GM23338 (cell line): ENCODE results near the gene PDE2A.
"Not testable (repeated sequence)": the region's sequence is repeated elsewhere in the genome, so short reads cannot be mapped to it uniquely, and the experiment has no call there.

Experiments
- CREB1 ChIP-seq: fragments of 250-450 bp; sonication (Bioruptor Pico); IDR thresholded peaks from 2 replicates; pipeline ENCODE4 v1.5.0; 2020; ENCODE audit warnings: low read depth, mild to moderate bottlenecking, moderate library complexity
- CTCF ChIP-seq, 2 experiments: fragments of 200-600 bp in 1 of 2; sonication (generic) in 1 of 2; conservative IDR thresholded peaks; 2 replicates each; pipeline versions ENCODE4 v1.5.1 to v1.6.1; 2016 to 2017; ENCODE audit warnings: antibody characterized with exemption in 2 of 2, low read depth in 2 of 2, mild to moderate bottlenecking in 2 of 2, moderate library complexity in 1 of 2
- EZH2 ChIP-seq: fragments of 200-600 bp; sonication (generic); IDR thresholded peaks from one replicate; pipeline ENCODE4 v1.8.0; 2017; ENCODE audit warnings: antibody characterized with exemption, mild to moderate bottlenecking, low read depth; ENCODE audit not compliant: unreplicated experiment
- EZH2phosphoT487 ChIP-seq: fragments of 200-600 bp; sonication (generic); IDR thresholded peaks from one replicate; pipeline ENCODE4 v1.8.1; 2018; ENCODE audit warnings: antibody characterized with exemption; ENCODE audit not compliant: unreplicated experiment
- JUNB ChIP-seq: IDR thresholded peaks from one replicate; pipeline ENCODE4 v1.6.1; 2016; ENCODE audit warnings: antibody characterized with exemption; ENCODE audit not compliant: unreplicated experiment
- POLR2AphosphoS5 ChIP-seq: IDR thresholded peaks from 2 replicates; pipeline ENCODE4 v1.6.1; 2016; ENCODE audit warnings: antibody characterized with exemption, low read depth
- STAT1 ChIP-seq: IDR thresholded peaks from one replicate; pipeline ENCODE4 v1.6.1; 2016; ENCODE audit warnings: antibody characterized with exemption; ENCODE audit not compliant: unreplicated experiment
- ZNF114 ChIP-seq: fragments of 250-450 bp; sonication (Bioruptor Pico); IDR thresholded peaks from 2 replicates; pipeline ENCODE4 v1.5.0; 2020; ENCODE audit warnings: mild to moderate bottlenecking, moderate library complexity
- ZNF331 ChIP-seq: fragments of 250-450 bp; sonication (Bioruptor Pico); IDR thresholded peaks from 2 replicates; pipeline ENCODE4 v1.5.0; 2020; ENCODE audit warnings: low read depth, mild to moderate bottlenecking, moderate library complexity
- TF ChIP-seq, protein P1 (sequence below): IDR thresholded peaks from one replicate; pipeline ENCODE4 v1.6.1; 2018; ENCODE audit warnings: antibody characterized with exemption; ENCODE audit not compliant: unreplicated experiment

- TF ChIP-seq CTCF (conservative IDR thresholded peaks at IDR 0.05; ENCODE audit: low read depth in 2 of 2); EZH2phosphoT487; EZH2; POLR2AphosphoS5; STAT1; CREB1 (CRISPR knock-in tag); JUNB; ZNF114 (CRISPR knock-in tag); ZNF331 (CRISPR knock-in tag): not testable (repeated sequence)
- TF ChIP-seq, protein P1, sequence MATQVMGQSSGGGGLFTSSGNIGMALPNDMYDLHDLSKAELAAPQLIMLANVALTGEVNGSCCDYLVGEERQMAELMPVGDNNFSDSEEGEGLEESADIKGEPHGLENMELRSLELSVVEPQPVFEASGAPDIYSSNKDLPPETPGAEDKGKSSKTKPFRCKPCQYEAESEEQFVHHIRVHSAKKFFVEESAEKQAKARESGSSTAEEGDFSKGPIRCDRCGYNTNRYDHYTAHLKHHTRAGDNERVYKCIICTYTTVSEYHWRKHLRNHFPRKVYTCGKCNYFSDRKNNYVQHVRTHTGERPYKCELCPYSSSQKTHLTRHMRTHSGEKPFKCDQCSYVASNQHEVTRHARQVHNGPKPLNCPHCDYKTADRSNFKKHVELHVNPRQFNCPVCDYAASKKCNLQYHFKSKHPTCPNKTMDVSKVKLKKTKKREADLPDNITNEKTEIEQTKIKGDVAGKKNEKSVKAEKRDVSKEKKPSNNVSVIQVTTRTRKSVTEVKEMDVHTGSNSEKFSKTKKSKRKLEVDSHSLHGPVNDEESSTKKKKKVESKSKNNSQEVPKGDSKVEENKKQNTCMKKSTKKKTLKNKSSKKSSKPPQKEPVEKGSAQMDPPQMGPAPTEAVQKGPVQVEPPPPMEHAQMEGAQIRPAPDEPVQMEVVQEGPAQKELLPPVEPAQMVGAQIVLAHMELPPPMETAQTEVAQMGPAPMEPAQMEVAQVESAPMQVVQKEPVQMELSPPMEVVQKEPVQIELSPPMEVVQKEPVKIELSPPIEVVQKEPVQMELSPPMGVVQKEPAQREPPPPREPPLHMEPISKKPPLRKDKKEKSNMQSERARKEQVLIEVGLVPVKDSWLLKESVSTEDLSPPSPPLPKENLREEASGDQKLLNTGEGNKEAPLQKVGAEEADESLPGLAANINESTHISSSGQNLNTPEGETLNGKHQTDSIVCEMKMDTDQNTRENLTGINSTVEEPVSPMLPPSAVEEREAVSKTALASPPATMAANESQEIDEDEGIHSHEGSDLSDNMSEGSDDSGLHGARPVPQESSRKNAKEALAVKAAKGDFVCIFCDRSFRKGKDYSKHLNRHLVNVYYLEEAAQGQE, result not testable (repeated sequence)
Observed at GRCh38 chr11:72560864-72561263, 113.4 kb downstream of the PDE2A start.
